ENCODE results near the gene MLX.

GRCh38 chr17:42535155-42536047 is 31.5 kb upstream of the MLX start:
- TF ChIP-seq POLR2AphosphoS5 (IDR thresholded peaks at IDR 0.05) (no peak), CTCF (IDR thresholded peaks at IDR 0.05 in 8 of 11, conservative IDR thresholded peaks at IDR 0.05 in 3 of 11) (no peak)
